22Rv1 (cell line): ENCODE measurements around the gene GID8.

ENCODE experiments used
- CTCF ChIP-seq: fragments of 450-650 bp; IDR thresholded peaks from 2 replicates; pipeline ENCODE4 v1.5.1; 2017; ENCODE audit warnings: mild to moderate bottlenecking
- ZFX ChIP-seq: fragments of 450-650 bp; IDR thresholded peaks from 2 replicates; pipeline ENCODE4 v1.6.1; 2017; ENCODE audit warnings: antibody characterized with exemption, borderline replicate concordance

- TF ChIP-seq CTCF: no peak
- no peak for TF ChIP-seq ZFX
These were observed 13.4 kb upstream of the GID8 start for GRCh38 chr20:62924442-62925075.
